Measurements from ENCODE around the gene CES2. TPM values are rescaled to one million over a fixed set of nuclear protein-coding genes. Genes with fewer than 3 reads are reported as not detected.

Gene CES2
- total RNA-seq, 1 experiment from 2014 or later: 29.7 TPM

GRCh38 chr16:66908762-66909559 lies 26.4 kb upstream of the CES2 start:
- TF ChIP-seq GRHL2 (CRISPR knock-in tag; IDR thresholded peaks at IDR 0.05; ENCODE audit: insufficient replicate concordance, severe bottlenecking): no peak
- no peak for TF ChIP-seq PRDM15 (CRISPR knock-in tag; IDR thresholded peaks at IDR 0.05)
- CTCF ChIA-PET: interaction anchor here (1.1 to 4.8 kb wide), 27 partner anchors 8 to 338 kb away, joined by 3 to 53 read pairs (median 6); partner anchors contain the start of genes B3GNT9, CDH16, CIAO2B and FHOD1
- Mint-ChIP-seq H3K4me3 (no peak overlapping the region), H3K36me3 (no peaks in the 10 kb centered on the region), H3K27me3 (ENCODE audit: low read depth) (peaks cover 15% of the 10 kb centered on the region), H3K4me1 (peaks cover 5% of the 10 kb centered on the region; the same call in 1 of the 2 replicates), H3K27ac (no peak overlapping the region), H3K9me3 (no peaks in the 10 kb centered on the region)
- POLR2A ChIA-PET: interaction anchor here (1.0 kb wide), 1 partner anchor 29 kb away, joined by 3 read pairs; the partner anchor contains the start of gene PDP2
- DNase-seq (ENCODE audit: low spot score) (no peak), ATAC-seq (no peak)

- DNase-seq (ENCODE audit: low spot score) (no peak), ATAC-seq (no peak)
- Mint-ChIP-seq H3K27ac (no peak overlapping the region), H3K4me1 (peaks cover 5% of the 10 kb centered on the region; the same call in 1 of the 2 replicates), H3K4me3 (no peak overlapping the region), H3K36me3 (no peaks in the 10 kb centered on the region), H3K9me3 (no peaks in the 10 kb centered on the region), H3K27me3 (ENCODE audit: low read depth) (peaks cover 15% of the 10 kb centered on the region)
- ChIA-PET CTCF (interaction anchor here (0.6 to 4.8 kb wide), 34 partner anchors 9 to 337 kb away, joined by 3 to 53 read pairs (median 5); partner anchors contain the start of genes B3GNT9, CDH16, CES3 and CIAO2B), POLR2A (interaction anchor here (1.0 kb wide), 1 partner anchor 30 kb away, joined by 3 read pairs; the partner anchor contains the start of gene PDP2)
- TF ChIP-seq JAZF1 (CRISPR knock-in tag; IDR thresholded peaks at IDR 0.05): no peak
- TF ChIP-seq FOXP4 (CRISPR knock-in tag; IDR thresholded peaks at IDR 0.05): no peak
- TF ChIP-seq ERG (CRISPR knock-in tag; IDR thresholded peaks at IDR 0.05): no peak
- TF ChIP-seq FOXJ3 (CRISPR knock-in tag; IDR thresholded peaks at IDR 0.05; ENCODE audit: borderline replicate concordance): no peak
- TF ChIP-seq ZNF512 (CRISPR knock-in tag; IDR thresholded peaks at IDR 0.05; ENCODE audit: borderline replicate concordance): no peak
- no peak for TF ChIP-seq SMAD4 (CRISPR knock-in tag; IDR thresholded peaks at IDR 0.05)
- no peak for TF ChIP-seq JUN (CRISPR knock-in tag; IDR thresholded peaks at IDR 0.05)
- TF ChIP-seq SMAD3 (CRISPR knock-in tag; IDR thresholded peaks at IDR 0.05; ENCODE audit: borderline replicate concordance): no peak
- TF ChIP-seq E2F1 (CRISPR knock-in tag; IDR thresholded peaks at IDR 0.05): no peak
- TF ChIP-seq IRF1 (CRISPR knock-in tag; IDR thresholded peaks at IDR 0.05): no peak
- TF ChIP-seq TCF7 (CRISPR knock-in tag; IDR thresholded peaks at IDR 0.05; ENCODE audit: low read depth): no peak
- no peak for TF ChIP-seq NR2C2 (CRISPR knock-in tag; IDR thresholded peaks at IDR 0.05)
These were observed 25.0 kb upstream of the CES2 start for GRCh38 chr16:66910175-66910940.

Data from WTC11 (cell line).